CD4-positive, alpha-beta T cell (primary cell): ENCODE data around the gene MAPKAP1. TPM values are rescaled to one million over a fixed set of nuclear protein-coding genes. Genes with fewer than 3 reads are reported as not detected.

ENCODE experiments used
- ATAC-seq: fragments of 200-7000 bp; cut with Tn5 transposase; one replicate; pipeline ENCODE4 v1.10.0; 2022; ENCODE audit warnings: mild to moderate bottlenecking; ENCODE audit not compliant: poor library complexity
- CTCF ChIA-PET: fragments of 350-600 bp; sonication (Branson Sonifier 250); formaldehyde crosslinking; loops from one replicate; lab custom pipeline; 2021; ENCODE audit warnings: antibody characterized with exemption, inconsistent platforms; lab: Charles Lee
- POLR2A ChIA-PET: fragments of 350-600 bp; sonication (Branson Sonifier 250); formaldehyde crosslinking; loops from one replicate; lab custom pipeline; 2021; ENCODE audit warnings: antibody characterized with exemption, inconsistent platforms; lab: Charles Lee
- DNase-seq, 14 experiments: peaks; one replicate each; pipeline ENCODE4 v3.0.0-alpha.2; 2013 to 2020; ENCODE audit warnings: mixed read lengths in 2 of 14
- H3K27ac ChIP-seq, 2 donors: one replicate each; pipeline versions ENCODE4 v1.5.1 to v1.7.0; 2013; ENCODE audit warnings: low read length in 2 of 2, low read depth in 1 of 2, mild to moderate bottlenecking in 1 of 2
- H3K27me3 ChIP-seq, 2 experiments: 1 replicate in 1 of 2; 2 replicates in 1 of 2; pipeline versions ENCODE4 v1.6.1 to v1.7.0; 2013; ENCODE audit warnings: low read length in 2 of 2, control low read depth in 1 of 2, mild to moderate bottlenecking in 1 of 2, moderate library complexity in 1 of 2; ENCODE audit not compliant: insufficient read depth in 2 of 2, control insufficient read depth in 1 of 2
- H3K36me3 ChIP-seq: one replicate; pipeline ENCODE4 v1.6.1; 2013; ENCODE audit warnings: low read length, control low read depth; ENCODE audit not compliant: insufficient read depth
- H3K4me1 ChIP-seq: one replicate; pipeline ENCODE4 v1.6.1; 2013; ENCODE audit warnings: low read length, control low read depth; ENCODE audit not compliant: insufficient read depth
- H3K4me3 ChIP-seq: one replicate; pipeline ENCODE4 v1.5.1; 2013; ENCODE audit warnings: mild to moderate bottlenecking, low read length, moderate library complexity
- H3K9me3 ChIP-seq, 2 experiments: 1 replicate in 1 of 2; 2 replicates in 1 of 2; pipeline versions ENCODE4 v1.6.1 to v1.7.0; 2013; ENCODE audit warnings: low read length in 2 of 2, mild to moderate bottlenecking in 2 of 2, control low read depth in 1 of 2, moderate library complexity in 1 of 2; ENCODE audit not compliant: control insufficient read depth in 1 of 2, insufficient read depth in 1 of 2
- H3K27ac Mint-ChIP-seq: one replicate; pipeline ENCODE4 v1.8.0; 2020; ENCODE audit warnings: mixed read lengths
- H3K27me3 Mint-ChIP-seq: one replicate; pipeline ENCODE4 v1.8.0; 2021; ENCODE audit warnings: mixed read lengths
- H3K36me3 Mint-ChIP-seq: one replicate; pipeline ENCODE4 v1.8.0; 2021; ENCODE audit warnings: low read depth, mixed read lengths
- H3K4me1 Mint-ChIP-seq: one replicate; pipeline ENCODE4 v1.8.0; 2021; ENCODE audit warnings: low read depth, mixed read lengths
- H3K4me3 Mint-ChIP-seq: one replicate; pipeline ENCODE4 v1.8.0; 2020; ENCODE audit warnings: mild to moderate bottlenecking, mixed read lengths
- H3K9me3 Mint-ChIP-seq: one replicate; pipeline ENCODE4 v1.8.0; 2020; ENCODE audit warnings: mixed read lengths
- CTCF ChIP-seq: fragments of 200-600 bp; IDR thresholded peaks from one replicate; pipeline ENCODE4 v1.8.0; 2022; ENCODE audit warnings: antibody characterized with exemption, mild to moderate bottlenecking
- intact Hi-C, 2 experiments: fragments of 100-400 bp; cut with DNase I in 1 of 2; cut with micrococcal nuclease in 1 of 2; formaldehyde crosslinking; loops; one replicate each; pipeline versions ENCODE4 v1.15.1 to v1.9.0; 2023 to 2025; cut with DNase I, micrococcal nuclease
- total RNA-seq, 174 experiments: library from RNA in 2 of 174; stranded (reverse) in 2 of 174; gene quantifications; one replicate each; pipeline ENCODE4 v1.2.3 and lab custom pipeline; 2021 to 2026

Gene MAPKAP1
- total RNA-seq, 2 experiments from 2014 or later: 40.3 to 44.9 TPM

GRCh38 chr9:125703662-125704061 is 3.3 kb downstream of the MAPKAP1 start:
- POLR2A ChIA-PET: interaction anchor here (1.1 kb wide), 1 partner anchor 57 kb away, joined by 3 read pairs; no protein-coding TSS in a partner anchor
- TF ChIP-seq CTCF: no peak
- CTCF ChIA-PET: interaction anchor here (0.7 kb wide), 1 partner anchor 1132 kb away, joined by 4 read pairs; no protein-coding TSS in a partner anchor
- Histone ChIP-seq H3K36me3 (no peaks in the 10 kb centered on the region), H3K4me1 (peaks cover 31% of the 10 kb centered on the region), H3K27me3 (no peaks in the 10 kb centered on the region), H3K27ac (no peak overlapping the region), H3K9me3 (no peaks in the 10 kb centered on the region), H3K4me3 (no peak overlapping the region)
- no peaks in the 10 kb centered on the region for H3K27me3 Mint-ChIP-seq
- H3K27ac Mint-ChIP-seq: no peak overlapping the region
- H3K4me3 Mint-ChIP-seq: peak overlapping the region; percentile 42
- peaks cover 6% of the 10 kb centered on the region for H3K36me3 Mint-ChIP-seq
- no peak for ATAC-seq
- no peak for DNase-seq
- H3K4me1 Mint-ChIP-seq: peaks cover 66% of the 10 kb centered on the region
- intact Hi-C loops: no loop called here
- H3K9me3 Mint-ChIP-seq: no peaks in the 10 kb centered on the region

DNA sequence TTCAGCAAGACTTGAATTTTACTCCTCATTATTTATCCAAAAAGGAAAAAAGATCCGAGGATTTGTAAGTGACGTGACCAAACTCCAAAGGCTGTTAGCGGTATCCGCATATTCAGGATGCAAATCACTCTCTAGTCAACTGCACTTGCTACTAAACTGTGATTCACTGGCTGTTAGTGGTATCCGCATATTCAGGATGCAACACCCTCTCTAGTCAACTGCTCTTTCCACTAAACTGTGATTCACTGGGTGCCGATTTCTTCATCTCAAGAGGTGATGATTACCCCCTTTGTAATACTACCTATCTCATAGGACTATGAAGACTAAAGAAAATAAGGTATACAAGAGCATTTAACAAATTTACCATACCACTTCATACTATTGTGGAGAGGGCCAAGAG is 5.7 kb downstream of the MAPKAP1 start:
- H3K4me1 Mint-ChIP-seq: peaks cover 68% of the 10 kb centered on the region
- no peak for DNase-seq
- Histone ChIP-seq H3K4me3 (no peak overlapping the region), H3K36me3 (no peaks in the 10 kb centered on the region), H3K27me3 (no peaks in the 10 kb centered on the region), H3K9me3 (no peaks in the 10 kb centered on the region), H3K4me1 (peaks cover 16% of the 10 kb centered on the region), H3K27ac (no peak overlapping the region)
- ChIA-PET CTCF (no interaction called here), POLR2A (no interaction called here)
- no peak for TF ChIP-seq CTCF
- no peak for ATAC-seq
- H3K9me3 Mint-ChIP-seq: no peaks in the 10 kb centered on the region
- no peak overlapping the region for H3K27ac Mint-ChIP-seq
- no peak overlapping the region for H3K4me3 Mint-ChIP-seq
- no peaks in the 10 kb centered on the region for H3K27me3 Mint-ChIP-seq
- peaks cover 15% of the 10 kb centered on the region for H3K36me3 Mint-ChIP-seq
- intact Hi-C loops: no loop called here

GRCh38 chr9:125700791-125701190 is 6.2 kb downstream of the MAPKAP1 start:
- Histone ChIP-seq H3K9me3 (no peaks in the 10 kb centered on the region), H3K4me1 (peaks cover 11% of the 10 kb centered on the region), H3K27ac (no peak overlapping the region), H3K27me3 (no peaks in the 10 kb centered on the region), H3K4me3 (no peak overlapping the region), H3K36me3 (no peaks in the 10 kb centered on the region)
- H3K4me3 Mint-ChIP-seq: no peak overlapping the region
- no peak overlapping the region for H3K27ac Mint-ChIP-seq
- peaks cover 18% of the 10 kb centered on the region for H3K36me3 Mint-ChIP-seq
- intact Hi-C loops: no loop called here
- DNase-seq (no peak), ATAC-seq (no peak)
- H3K4me1 Mint-ChIP-seq: peaks cover 63% of the 10 kb centered on the region
- ChIA-PET CTCF (no interaction called here), POLR2A (no interaction called here)
- H3K27me3 Mint-ChIP-seq: no peaks in the 10 kb centered on the region
- no peak for TF ChIP-seq CTCF
- H3K9me3 Mint-ChIP-seq: no peaks in the 10 kb centered on the region
